Lower lobe of right lung (tissue), 2 donors: ENCODE measurements around the gene ITPKB. TPM values are rescaled to one million over a fixed set of nuclear protein-coding genes. Genes with fewer than 3 reads are reported as not detected.
"Not testable (repeated sequence)": the region's sequence is repeated elsewhere in the genome, so short reads cannot be mapped to it uniquely, and the experiment has no call there.

ENCODE experiments used
- ATAC-seq, 2 donors: fragments of 200-7000 bp; cut with Tn5 transposase; one replicate each; pipeline ENCODE4 v1.9.1; 2020 to 2022; ENCODE audit warnings: mild to moderate bottlenecking in 2 of 2, moderate library complexity in 2 of 2
- DNase-seq: peaks from one replicate; pipeline ENCODE4 v3.0.0-alpha.2; 2020
- H3K27ac ChIP-seq: fragments of 200-600 bp; one replicate; pipeline ENCODE4 v1.8.0; 2022
- H3K27me3 ChIP-seq: fragments of 200-600 bp; one replicate; pipeline ENCODE4 v1.8.0; 2022; ENCODE audit warnings: low read depth
- H3K36me3 ChIP-seq: fragments of 200-600 bp; one replicate; pipeline ENCODE4 v1.8.0; 2022; ENCODE audit warnings: mild to moderate bottlenecking
- H3K4me1 ChIP-seq: fragments of 200-600 bp; one replicate; pipeline ENCODE4 v1.8.0; 2022
- H3K4me3 ChIP-seq: fragments of 200-600 bp; one replicate; pipeline ENCODE4 v1.8.0; 2022; ENCODE audit warnings: mild to moderate bottlenecking
- H3K9me3 ChIP-seq: fragments of 200-600 bp; one replicate; pipeline ENCODE4 v1.8.0; 2022
- intact Hi-C: fragments of 100-400 bp; cut with DNase I; formaldehyde crosslinking; loops from one replicate; pipeline ENCODE4 v1.11.0; 2022
- total RNA-seq: library from RNA; stranded (reverse); fragmentation: NEBNext Ultra II Directional; extraction: Animal tissue kit (Norgen Biotek cat#: 25700); gene quantifications from one replicate; pipeline ENCODE4 v1.2.1, GENCODE V29; 2021
- TF ChIP-seq, protein P1 (sequence below): fragments of 200-600 bp; IDR thresholded peaks from one replicate; pipeline ENCODE4 v1.8.0; 2022; ENCODE audit warnings: antibody characterized with exemption, mild to moderate bottlenecking
- donor health status: DM: no; HTN: yes; CAD: no; lungs with severe emphysema.

Gene ITPKB
- total RNA-seq, 1 donor from 2014 or later, result 42.3 TPM

DNA sequence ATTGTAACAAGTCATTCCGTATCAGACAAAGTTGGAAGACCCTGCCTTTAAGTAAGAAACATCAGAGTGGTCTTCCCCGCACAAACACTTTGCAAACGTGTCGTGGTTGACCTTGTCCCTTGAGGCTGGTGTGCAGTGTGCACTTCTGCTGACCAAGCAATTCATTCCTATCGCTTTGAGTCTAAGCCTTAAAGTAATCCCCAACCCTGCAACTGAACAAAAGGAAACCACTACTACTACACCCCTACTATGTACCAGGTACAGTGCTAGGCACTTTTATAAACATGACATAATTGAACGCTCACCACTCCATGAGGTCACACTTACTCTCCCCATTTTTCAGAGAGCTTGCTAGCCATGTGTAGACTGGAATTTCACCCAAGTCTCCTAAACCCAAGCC lies 10.6 kb downstream of the ITPKB start:
- Histone ChIP-seq H3K27ac (no peak overlapping the region), H3K9me3 (no peaks in the 10 kb centered on the region), H3K27me3 (no peaks in the 10 kb centered on the region), H3K4me1 (peaks cover 95% of the 10 kb centered on the region), H3K36me3 (peaks cover 24% of the 10 kb centered on the region), H3K4me3 (no peak overlapping the region)
- TF ChIP-seq, protein P1, sequence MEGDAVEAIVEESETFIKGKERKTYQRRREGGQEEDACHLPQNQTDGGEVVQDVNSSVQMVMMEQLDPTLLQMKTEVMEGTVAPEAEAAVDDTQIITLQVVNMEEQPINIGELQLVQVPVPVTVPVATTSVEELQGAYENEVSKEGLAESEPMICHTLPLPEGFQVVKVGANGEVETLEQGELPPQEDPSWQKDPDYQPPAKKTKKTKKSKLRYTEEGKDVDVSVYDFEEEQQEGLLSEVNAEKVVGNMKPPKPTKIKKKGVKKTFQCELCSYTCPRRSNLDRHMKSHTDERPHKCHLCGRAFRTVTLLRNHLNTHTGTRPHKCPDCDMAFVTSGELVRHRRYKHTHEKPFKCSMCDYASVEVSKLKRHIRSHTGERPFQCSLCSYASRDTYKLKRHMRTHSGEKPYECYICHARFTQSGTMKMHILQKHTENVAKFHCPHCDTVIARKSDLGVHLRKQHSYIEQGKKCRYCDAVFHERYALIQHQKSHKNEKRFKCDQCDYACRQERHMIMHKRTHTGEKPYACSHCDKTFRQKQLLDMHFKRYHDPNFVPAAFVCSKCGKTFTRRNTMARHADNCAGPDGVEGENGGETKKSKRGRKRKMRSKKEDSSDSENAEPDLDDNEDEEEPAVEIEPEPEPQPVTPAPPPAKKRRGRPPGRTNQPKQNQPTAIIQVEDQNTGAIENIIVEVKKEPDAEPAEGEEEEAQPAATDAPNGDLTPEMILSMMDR, result no peak
- DNase-seq (no peak), ATAC-seq (no peak)
- intact Hi-C loops, result no loop called here

DNA sequence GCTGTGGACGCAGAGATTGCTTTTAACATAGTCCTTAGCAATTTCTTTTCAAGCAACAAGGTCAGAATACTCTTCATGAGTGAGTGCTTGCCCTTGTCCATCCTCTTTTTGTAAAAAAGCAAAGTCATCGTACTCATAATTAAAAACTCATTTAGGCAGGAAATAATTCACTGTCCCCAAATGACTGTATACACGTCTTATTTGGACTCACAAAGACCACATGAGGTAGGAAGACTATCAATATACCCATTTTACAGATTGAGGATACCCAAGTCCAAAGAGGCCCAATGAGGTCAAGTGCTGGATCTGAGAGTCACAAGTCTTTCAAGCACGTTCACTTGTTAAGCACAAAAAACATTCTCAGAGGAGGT lies 13.2 kb downstream of the ITPKB start:
- intact Hi-C loops, result no loop called here
- Histone ChIP-seq H3K27ac (no peak overlapping the region), H3K4me1 (peaks cover 78% of the 10 kb centered on the region), H3K36me3 (peaks cover 18% of the 10 kb centered on the region), H3K9me3 (no peaks in the 10 kb centered on the region), H3K27me3 (no peaks in the 10 kb centered on the region), H3K4me3 (no peak overlapping the region)
- DNase-seq (no peak), ATAC-seq (no peak)
- TF ChIP-seq, protein P1, result no peak

DNA sequence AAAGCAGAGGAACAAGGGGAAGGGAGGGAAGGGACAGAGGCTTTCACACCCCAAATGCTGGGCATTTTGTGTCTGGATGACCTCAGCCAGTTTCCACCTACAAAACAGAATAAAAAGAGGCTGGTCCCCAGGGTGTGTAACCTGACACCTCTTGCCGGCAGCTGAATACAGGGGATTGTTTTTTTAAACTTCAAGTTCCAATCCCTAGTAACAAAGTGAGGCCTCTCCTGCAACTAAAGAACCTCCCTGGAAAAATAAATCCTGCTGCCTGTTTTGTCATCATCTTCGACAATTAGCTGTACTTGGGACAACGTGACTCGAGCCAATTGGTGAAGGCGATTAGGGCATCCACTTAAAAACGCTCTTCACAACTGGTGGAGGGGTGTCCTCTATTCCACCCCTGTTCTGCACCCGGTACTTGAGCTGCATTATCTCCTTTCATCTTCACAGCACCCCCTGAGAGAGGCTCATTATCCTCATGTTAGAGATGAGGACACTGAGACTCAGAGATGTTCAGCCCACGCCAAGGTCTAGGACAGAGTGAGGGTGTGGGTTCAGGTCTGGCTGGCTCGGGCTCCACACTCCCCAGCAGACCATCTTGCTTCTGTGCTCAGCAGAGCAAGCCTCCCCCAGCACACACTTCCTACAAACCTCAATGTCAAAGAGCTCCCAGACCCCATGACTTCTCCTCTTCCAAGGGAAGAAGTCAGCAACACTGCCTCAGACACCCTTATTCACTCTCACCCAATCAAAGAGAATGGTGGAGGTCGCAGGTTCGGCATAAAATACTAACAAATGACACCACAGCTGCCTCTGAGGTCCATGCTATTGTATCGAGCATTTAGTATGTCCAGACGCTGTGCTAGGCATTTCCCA lies 15.2 kb downstream of the ITPKB start:
- intact Hi-C loops, result no loop called here
- Histone ChIP-seq H3K27ac (no peak overlapping the region), H3K4me1 (peaks cover 63% of the 10 kb centered on the region)

GRCh38 chr1:226722901-226723656 lies 16.0 kb downstream of the ITPKB start:
- TF ChIP-seq, protein P1, result no peak
- peaks cover 2% of the 10 kb centered on the region for H3K36me3 ChIP-seq
- H3K27me3 ChIP-seq, result no peaks in the 10 kb centered on the region
- ATAC-seq (peak in 1 of 2 donors; percentile 31), DNase-seq (no peak)
- no peak overlapping the region for H3K4me3 ChIP-seq
- H3K27ac ChIP-seq, result no peak overlapping the region
- peaks cover 55% of the 10 kb centered on the region for H3K4me1 ChIP-seq
- no peaks in the 10 kb centered on the region for H3K9me3 ChIP-seq
- intact Hi-C loops, result no loop called here

More for the DNA sequence above, 15.2 kb downstream of the ITPKB start:
- H3K9me3 ChIP-seq, result no peaks in the 10 kb centered on the region
- TF ChIP-seq, protein P1, result no peak
- peaks cover 10% of the 10 kb centered on the region for H3K36me3 ChIP-seq
- no peaks in the 10 kb centered on the region for H3K27me3 ChIP-seq
- ATAC-seq (peak in 1 of 2 donors; percentile 34), DNase-seq (no peak)
- H3K4me3 ChIP-seq, result no peak overlapping the region

DNA sequence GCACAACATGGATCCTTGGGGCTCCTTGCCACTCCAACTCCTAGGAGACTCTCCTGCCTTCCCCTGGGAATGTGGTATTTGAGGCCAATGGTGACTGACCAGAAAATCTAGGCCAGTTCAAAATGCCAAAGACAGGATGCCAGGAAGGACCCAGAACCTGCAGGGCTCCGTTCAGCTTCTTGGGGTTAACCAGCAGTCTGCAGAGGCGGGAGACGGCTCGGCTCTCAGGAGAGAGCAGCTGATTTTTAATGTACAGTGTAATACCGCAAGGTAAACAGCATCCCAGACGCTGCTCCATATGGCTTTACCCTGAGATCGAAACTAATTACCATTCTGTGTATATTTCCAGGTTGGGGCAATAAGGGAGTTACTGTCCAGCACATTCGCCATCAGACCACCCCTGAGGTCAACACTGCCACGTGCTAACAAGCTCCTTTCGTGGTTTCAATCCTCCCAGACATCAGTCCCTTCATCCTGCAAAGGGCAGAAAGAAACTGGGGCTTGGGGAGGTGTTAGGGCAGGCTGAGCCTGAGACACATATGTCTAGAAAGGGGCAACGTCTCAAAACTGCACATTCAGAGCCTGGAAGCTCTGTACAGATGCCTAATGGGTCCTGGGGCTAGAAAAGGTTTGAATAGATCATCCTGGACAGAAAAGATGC lies 16.7 kb downstream of the ITPKB start:
- TF ChIP-seq, protein P1, result no peak
- no peaks in the 10 kb centered on the region for H3K27me3 ChIP-seq
- H3K4me1 ChIP-seq, result peaks cover 53% of the 10 kb centered on the region
- DNase-seq (no peak), ATAC-seq (no peak)
- H3K9me3 ChIP-seq, result no peaks in the 10 kb centered on the region
- H3K4me3 ChIP-seq, result no peak overlapping the region
- no peaks in the 10 kb centered on the region for H3K36me3 ChIP-seq
- no peak overlapping the region for H3K27ac ChIP-seq
- intact Hi-C loops, result no loop called here

GRCh38 chr1:226720574-226720973 lies 18.5 kb downstream of the ITPKB start:
- intact Hi-C loops, H3K9me3 ChIP-seq, H3K36me3 ChIP-seq, ATAC-seq, H3K27ac ChIP-seq, DNase-seq, H3K4me3 ChIP-seq, H3K27me3 ChIP-seq: not testable (repeated sequence)
- peaks cover 42% of the 10 kb centered on the region for H3K4me1 ChIP-seq
